GM12873 (cell line): ENCODE data around the gene DNAJC16.

Experiments
- TF ChIP-seq, protein P1 (sequence below): IDR thresholded peaks from 2 replicates; pipeline ENCODE4 v1.5.1; 2012; ENCODE audit warnings: low read depth, mild to moderate bottlenecking, moderate library complexity, low read length, control low read depth; ENCODE audit not compliant: insufficient read depth; ENCODE audit errors: missing control alignments

The DNAJC16 gene

DNA sequence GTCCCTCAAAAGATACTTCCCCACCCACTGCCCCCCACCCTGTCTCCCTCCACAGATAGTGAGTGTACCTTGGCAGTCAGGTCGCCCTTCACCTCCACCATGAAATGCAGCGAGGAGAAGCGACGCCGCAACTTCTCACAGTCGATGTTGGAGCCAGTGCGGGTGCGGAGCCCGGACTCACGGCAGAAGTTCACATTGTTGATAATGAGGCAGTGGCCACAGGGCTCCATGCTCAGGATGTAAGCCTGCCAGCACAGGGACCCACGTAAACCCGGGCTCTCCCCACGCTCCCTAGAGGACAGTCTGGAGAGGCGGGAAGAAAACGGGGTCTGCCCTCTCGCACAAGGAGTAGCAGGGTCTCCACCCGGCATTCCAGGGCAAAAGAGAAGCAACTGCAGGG is 19.8 kb upstream of the DNAJC16 start:
- TF ChIP-seq, protein P1, sequence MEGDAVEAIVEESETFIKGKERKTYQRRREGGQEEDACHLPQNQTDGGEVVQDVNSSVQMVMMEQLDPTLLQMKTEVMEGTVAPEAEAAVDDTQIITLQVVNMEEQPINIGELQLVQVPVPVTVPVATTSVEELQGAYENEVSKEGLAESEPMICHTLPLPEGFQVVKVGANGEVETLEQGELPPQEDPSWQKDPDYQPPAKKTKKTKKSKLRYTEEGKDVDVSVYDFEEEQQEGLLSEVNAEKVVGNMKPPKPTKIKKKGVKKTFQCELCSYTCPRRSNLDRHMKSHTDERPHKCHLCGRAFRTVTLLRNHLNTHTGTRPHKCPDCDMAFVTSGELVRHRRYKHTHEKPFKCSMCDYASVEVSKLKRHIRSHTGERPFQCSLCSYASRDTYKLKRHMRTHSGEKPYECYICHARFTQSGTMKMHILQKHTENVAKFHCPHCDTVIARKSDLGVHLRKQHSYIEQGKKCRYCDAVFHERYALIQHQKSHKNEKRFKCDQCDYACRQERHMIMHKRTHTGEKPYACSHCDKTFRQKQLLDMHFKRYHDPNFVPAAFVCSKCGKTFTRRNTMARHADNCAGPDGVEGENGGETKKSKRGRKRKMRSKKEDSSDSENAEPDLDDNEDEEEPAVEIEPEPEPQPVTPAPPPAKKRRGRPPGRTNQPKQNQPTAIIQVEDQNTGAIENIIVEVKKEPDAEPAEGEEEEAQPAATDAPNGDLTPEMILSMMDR: no peak

DNA sequence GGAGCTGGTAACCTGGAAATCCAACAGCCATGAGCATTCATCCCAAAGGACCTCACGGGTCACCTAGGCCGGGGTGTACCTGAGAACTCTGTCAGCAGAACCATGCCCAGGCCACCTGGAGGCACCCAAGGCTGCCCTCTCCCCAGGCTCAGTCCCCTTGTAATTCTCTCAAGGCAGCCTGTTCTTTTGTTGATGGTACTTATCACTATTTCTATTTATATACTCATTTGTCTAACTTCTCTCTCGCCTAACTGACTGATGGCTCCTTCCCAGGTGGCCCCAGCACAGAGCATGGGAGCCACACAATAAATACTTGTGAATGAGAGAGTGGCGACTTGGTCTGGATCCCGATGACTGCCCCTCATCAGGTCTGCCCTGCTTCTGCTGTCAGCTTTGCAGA is 19.4 kb upstream of the DNAJC16 start:
- TF ChIP-seq, protein P1: no peak

DNA sequence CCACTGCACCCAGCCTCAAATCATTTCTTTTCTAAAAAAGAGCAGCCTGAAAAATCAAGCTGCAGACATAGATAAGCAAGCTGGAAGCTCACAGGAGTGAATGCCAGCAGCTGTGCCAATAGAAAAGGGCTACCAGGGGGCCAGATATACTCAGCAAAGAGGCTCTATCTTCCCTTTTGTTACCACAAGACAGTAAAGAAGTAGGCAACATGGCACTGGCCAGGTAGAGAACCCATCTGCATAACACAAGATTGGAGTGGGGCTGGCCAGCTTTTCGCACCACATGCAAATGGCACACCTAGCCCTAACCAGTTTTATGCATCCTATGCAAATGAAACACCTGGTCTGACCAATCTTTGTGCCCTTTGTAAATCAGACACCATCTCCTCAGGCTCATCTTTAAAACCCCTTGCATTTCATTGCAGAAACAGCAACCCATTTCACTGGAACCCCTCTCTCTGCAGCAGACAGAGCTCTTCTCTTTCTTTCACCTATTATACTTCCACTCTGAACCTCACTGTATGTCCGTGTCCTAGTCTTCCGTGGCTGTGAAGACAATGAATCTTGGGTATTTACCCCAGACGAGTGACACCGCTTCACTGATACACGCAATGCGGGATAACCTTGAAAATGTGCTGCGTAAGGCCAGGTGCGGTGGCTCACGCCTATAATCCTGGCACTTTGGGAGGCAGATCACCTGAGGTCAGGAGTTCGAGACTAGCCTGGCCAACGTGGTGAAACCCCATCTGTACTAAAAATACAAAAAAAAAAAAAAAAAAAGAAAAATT is 17.8 kb upstream of the DNAJC16 start:
- TF ChIP-seq, protein P1: no peak

GRCh38 chr1:15509586-15509985 is 17.1 kb upstream of the DNAJC16 start:
- TF ChIP-seq, protein P1: no peak

- TF ChIP-seq, protein P1: no peak
Measured at GRCh38 chr1:15510611-15511405, 15.8 kb upstream of the DNAJC16 start.

- TF ChIP-seq, protein P1: no peak
Measured at GRCh38 chr1:15513192-15513591, 13.5 kb upstream of the DNAJC16 start.

- TF ChIP-seq, protein P1: no peak
Measured at GRCh38 chr1:15513919-15514318, 12.7 kb upstream of the DNAJC16 start.
